ENCODE measurements around the gene GPD2. TPM values are rescaled to one million over a fixed set of nuclear protein-coding genes. Genes with fewer than 3 reads are reported as not detected.

GPD2 gene
- total RNA-seq, 1 donor = 59.7 TPM

DNA sequence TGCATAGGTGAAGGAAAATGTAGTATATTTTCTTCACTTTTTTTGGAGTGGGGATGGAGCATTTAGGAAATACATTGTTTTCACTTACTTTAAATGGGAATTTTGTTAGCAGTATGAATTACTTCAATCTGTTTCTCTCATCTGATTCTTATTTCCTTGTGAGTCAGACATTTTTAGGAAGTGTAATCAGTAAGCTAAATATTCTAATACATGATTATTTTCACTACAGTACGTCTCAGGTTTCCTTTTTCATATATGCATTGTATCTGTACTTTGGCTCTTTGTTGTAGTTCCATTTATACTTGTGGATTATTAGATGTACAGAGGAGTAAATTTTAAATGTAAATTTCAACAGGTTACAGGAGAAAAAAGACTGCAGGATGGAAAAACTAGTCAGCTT lies 27.9 kb downstream of the GPD2 start:
- H3K4me2 ChIP-seq (ENCODE audit: insufficient read depth, low read length) = peak overlapping the region; percentile 60

DNA sequence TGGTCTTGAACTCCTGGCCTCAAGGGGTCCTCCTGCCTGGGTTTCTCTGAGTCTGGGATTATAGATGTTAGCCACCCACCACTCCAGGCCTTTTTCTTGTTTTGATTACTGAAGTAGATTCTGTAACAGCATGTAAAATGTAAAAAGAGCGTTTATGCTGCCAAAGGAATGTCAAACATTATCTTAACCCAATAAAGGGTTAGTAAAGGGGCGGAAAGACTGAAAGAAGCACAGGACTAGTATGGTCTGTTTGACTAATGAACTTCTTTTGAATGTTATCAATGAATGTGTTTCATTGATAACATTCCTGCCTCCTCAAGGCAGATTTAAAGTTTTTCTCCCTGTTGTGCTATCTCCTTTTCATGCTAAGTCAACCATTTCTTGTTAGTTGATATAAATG lies 29.4 kb downstream of the GPD2 start:
- H3K9me3 ChIP-seq (ENCODE audit: low read depth, low read length) = no peaks in the 10 kb centered on the region
- no peaks in the 10 kb centered on the region for H3K36me3 ChIP-seq (ENCODE audit: insufficient read depth, low read length)
- DNase-seq (ENCODE audit: insufficient read length, low spot score, missing footprints) = no peak
- TF ChIP-seq, protein P1, sequence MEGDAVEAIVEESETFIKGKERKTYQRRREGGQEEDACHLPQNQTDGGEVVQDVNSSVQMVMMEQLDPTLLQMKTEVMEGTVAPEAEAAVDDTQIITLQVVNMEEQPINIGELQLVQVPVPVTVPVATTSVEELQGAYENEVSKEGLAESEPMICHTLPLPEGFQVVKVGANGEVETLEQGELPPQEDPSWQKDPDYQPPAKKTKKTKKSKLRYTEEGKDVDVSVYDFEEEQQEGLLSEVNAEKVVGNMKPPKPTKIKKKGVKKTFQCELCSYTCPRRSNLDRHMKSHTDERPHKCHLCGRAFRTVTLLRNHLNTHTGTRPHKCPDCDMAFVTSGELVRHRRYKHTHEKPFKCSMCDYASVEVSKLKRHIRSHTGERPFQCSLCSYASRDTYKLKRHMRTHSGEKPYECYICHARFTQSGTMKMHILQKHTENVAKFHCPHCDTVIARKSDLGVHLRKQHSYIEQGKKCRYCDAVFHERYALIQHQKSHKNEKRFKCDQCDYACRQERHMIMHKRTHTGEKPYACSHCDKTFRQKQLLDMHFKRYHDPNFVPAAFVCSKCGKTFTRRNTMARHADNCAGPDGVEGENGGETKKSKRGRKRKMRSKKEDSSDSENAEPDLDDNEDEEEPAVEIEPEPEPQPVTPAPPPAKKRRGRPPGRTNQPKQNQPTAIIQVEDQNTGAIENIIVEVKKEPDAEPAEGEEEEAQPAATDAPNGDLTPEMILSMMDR (IDR thresholded peaks at IDR 0.05; ENCODE audit: extremely low read depth, low read depth, low read length) = no peak
- peaks cover 15% of the 10 kb centered on the region for H3K4me1 ChIP-seq (ENCODE audit: insufficient read depth, low read length)
- H3K27me3 ChIP-seq (ENCODE audit: insufficient read depth, low read length) = no peaks in the 10 kb centered on the region
- H3K4me2 ChIP-seq (ENCODE audit: insufficient read depth, low read length) = no peak overlapping the region
- no peak overlapping the region for H3K4me3 ChIP-seq (ENCODE audit: insufficient read depth, low read length)
- peaks cover 62% of the 10 kb centered on the region for H3K79me2 ChIP-seq (ENCODE audit: insufficient read depth, low read length)
- H4K20me1 ChIP-seq (ENCODE audit: insufficient read depth, low read length) = no peaks in the 10 kb centered on the region
- no peak overlapping the region for H3K27ac ChIP-seq (ENCODE audit: low read depth, low read length)
- H2AFZ ChIP-seq (ENCODE audit: low read length) = peak overlapping the region; percentile 43

More for the DNA sequence above, 27.9 kb downstream of the GPD2 start:
- Histone ChIP-seq H3K4me1 (ENCODE audit: insufficient read depth, low read length) (peaks cover 15% of the 10 kb centered on the region), H4K20me1 (ENCODE audit: insufficient read depth, low read length) (no peaks in the 10 kb centered on the region), H2AFZ (ENCODE audit: low read length) (no peak overlapping the region), H3K4me3 (ENCODE audit: insufficient read depth, low read length) (no peak overlapping the region), H3K27me3 (ENCODE audit: insufficient read depth, low read length) (no peaks in the 10 kb centered on the region), H3K79me2 (ENCODE audit: insufficient read depth, low read length) (peaks cover 62% of the 10 kb centered on the region), H3K9me3 (ENCODE audit: low read depth, low read length) (no peaks in the 10 kb centered on the region), H3K27ac (ENCODE audit: low read depth, low read length) (peak overlapping the region; percentile 38), H3K36me3 (ENCODE audit: insufficient read depth, low read length) (no peaks in the 10 kb centered on the region)
- TF ChIP-seq, protein P1 (IDR thresholded peaks at IDR 0.05; ENCODE audit: extremely low read depth, low read depth, low read length) = no peak
- no peak for DNase-seq (ENCODE audit: insufficient read length, low spot score, missing footprints)

DNA sequence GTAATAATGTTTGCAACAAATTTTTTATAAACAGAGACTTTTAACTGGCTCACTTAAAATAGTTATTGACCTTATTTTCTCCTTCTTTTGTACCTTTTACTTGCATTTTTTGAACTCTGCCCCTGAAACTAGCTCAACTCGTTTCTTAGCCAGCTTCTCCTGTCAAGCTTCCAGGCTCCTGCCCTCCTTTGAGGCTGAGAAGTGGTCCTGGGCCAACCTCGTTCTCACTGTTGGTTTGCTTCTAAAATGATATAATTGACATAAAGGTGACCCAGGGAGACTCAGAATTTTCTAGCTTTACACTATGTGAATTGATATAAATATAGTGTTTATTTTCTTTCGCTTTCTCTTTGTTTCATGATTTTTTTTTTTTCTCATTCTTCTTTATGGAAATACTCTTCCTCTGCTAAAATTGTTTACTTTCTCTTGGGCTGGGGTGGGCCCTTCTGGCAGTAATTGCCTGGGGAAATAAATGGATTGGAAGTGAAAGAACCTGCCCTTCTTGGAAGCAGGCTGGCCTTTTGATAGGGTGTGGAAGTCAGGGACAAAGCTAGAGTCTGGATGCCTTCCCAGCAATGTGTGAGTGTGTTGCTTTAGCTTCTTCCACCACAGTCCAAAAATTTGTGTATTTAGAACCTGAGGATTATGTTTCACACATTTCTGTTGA lies 30.7 kb downstream of the GPD2 start:
- Histone ChIP-seq H3K27me3 (ENCODE audit: insufficient read depth, low read length) (no peaks in the 10 kb centered on the region), H3K4me2 (ENCODE audit: insufficient read depth, low read length) (peak overlapping the region; percentile 77), H3K36me3 (ENCODE audit: insufficient read depth, low read length) (no peaks in the 10 kb centered on the region), H4K20me1 (ENCODE audit: insufficient read depth, low read length) (no peaks in the 10 kb centered on the region), H2AFZ (ENCODE audit: low read length) (no peak overlapping the region), H3K27ac (ENCODE audit: low read depth, low read length) (peak overlapping the region; percentile 8), H3K79me2 (ENCODE audit: insufficient read depth, low read length) (peaks cover 63% of the 10 kb centered on the region), H3K4me1 (ENCODE audit: insufficient read depth, low read length) (peaks cover 15% of the 10 kb centered on the region), H3K9me3 (ENCODE audit: low read depth, low read length) (no peaks in the 10 kb centered on the region), H3K4me3 (ENCODE audit: insufficient read depth, low read length) (peak overlapping the region; percentile 40)
- no peak for DNase-seq (ENCODE audit: insufficient read length, low spot score, missing footprints)
- TF ChIP-seq, protein P1 (IDR thresholded peaks at IDR 0.05; ENCODE audit: extremely low read depth, low read depth, low read length) = no peak

DNA sequence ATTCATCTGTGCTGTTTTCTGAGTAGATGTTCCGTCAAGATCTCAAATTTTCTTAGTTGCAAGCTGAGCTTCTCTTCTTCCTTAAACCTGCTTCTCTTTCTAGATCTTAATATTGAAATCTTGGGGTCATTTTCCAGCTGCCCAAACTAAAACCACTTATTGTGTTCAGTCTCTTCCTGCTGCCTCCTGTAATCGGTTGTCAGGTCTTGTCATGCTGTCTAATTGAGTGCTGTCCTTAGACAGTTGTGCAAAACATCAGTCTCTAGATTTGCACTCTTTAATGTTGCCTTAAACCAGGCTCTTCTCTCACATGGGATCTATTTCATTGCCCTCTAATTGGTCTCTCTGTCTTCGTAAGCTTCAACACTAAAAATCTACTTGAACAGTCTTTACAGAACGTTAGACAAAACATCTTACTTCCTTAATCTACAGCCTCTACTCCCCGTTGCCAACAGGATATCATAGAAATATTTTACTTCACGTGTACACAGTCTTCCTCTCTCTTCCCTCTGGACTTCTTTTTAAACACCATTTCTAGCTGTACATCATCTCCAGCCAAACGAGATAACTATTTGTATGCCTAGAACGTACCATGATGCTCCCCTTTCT lies 34.9 kb downstream of the GPD2 start:
- no peaks in the 10 kb centered on the region for H3K9me3 ChIP-seq (ENCODE audit: low read depth, low read length)
- no peak overlapping the region for H3K4me2 ChIP-seq (ENCODE audit: insufficient read depth, low read length)
- no peaks in the 10 kb centered on the region for H4K20me1 ChIP-seq (ENCODE audit: insufficient read depth, low read length)
- H3K79me2 ChIP-seq (ENCODE audit: insufficient read depth, low read length) = peaks cover 64% of the 10 kb centered on the region
- H2AFZ ChIP-seq (ENCODE audit: low read length) = no peak overlapping the region
- H3K4me1 ChIP-seq (ENCODE audit: insufficient read depth, low read length) = peaks cover 15% of the 10 kb centered on the region
- H3K36me3 ChIP-seq (ENCODE audit: insufficient read depth, low read length) = no peaks in the 10 kb centered on the region
- TF ChIP-seq, protein P1 (IDR thresholded peaks at IDR 0.05; ENCODE audit: extremely low read depth, low read depth, low read length) = no peak
- no peaks in the 10 kb centered on the region for H3K27me3 ChIP-seq (ENCODE audit: insufficient read depth, low read length)
- no peak overlapping the region for H3K4me3 ChIP-seq (ENCODE audit: insufficient read depth, low read length)
- no peak for DNase-seq (ENCODE audit: insufficient read length, low spot score, missing footprints)
- H3K27ac ChIP-seq (ENCODE audit: low read depth, low read length) = no peak overlapping the region

Measured in osteoblast (primary cell).